Bronchial epithelial cell (primary cell): Measurements from ENCODE around the gene RAVER2. TPM values are rescaled to one million over a fixed set of nuclear protein-coding genes. Genes with fewer than 3 reads are reported as not detected.

Experiments used
- DNase-seq: peaks from one replicate; pipeline ENCODE4 v3.0.0-alpha.2; 2010; ENCODE audit warnings: low read depth
- FAIRE-seq: peaks from 2 replicates; lab custom pipeline; 2011; peaks lifted over from hg19 to GRCh38; lab: Jason Lieb, UNC
- H3K27me3 ChIP-seq: 2 replicates; pipeline ENCODE4 v1.5.1; 2011; ENCODE audit warnings: low read length; ENCODE audit not compliant: control insufficient read depth, insufficient read depth
- H3K36me3 ChIP-seq: 2 replicates; pipeline ENCODE4 v1.5.1; 2011; ENCODE audit warnings: low read length; ENCODE audit not compliant: control insufficient read depth, insufficient read depth
- H3K4me3 ChIP-seq: 2 replicates; pipeline ENCODE4 v1.5.1; 2011; ENCODE audit warnings: mild to moderate bottlenecking, low read depth, low read length, control low read depth
- total RNA-seq: library from RNA; depleted of rRNA; stranded (reverse); fragments of >200 nt; gene quantifications from 2 replicates; pipeline ENCODE4 v1.2.1, GENCODE V29; 2014
- TF ChIP-seq, protein P1 (sequence below): IDR thresholded peaks from 2 replicates; pipeline ENCODE4 v1.5.1; 2011; ENCODE audit warnings: mild to moderate bottlenecking, moderate library complexity, low read length, control low read depth, inconsistent platforms; ENCODE audit not compliant: insufficient read depth, severe bottlenecking

Gene RAVER2
- total RNA-seq, 1 donor from 2014 or later = 5.3 TPM

DNA sequence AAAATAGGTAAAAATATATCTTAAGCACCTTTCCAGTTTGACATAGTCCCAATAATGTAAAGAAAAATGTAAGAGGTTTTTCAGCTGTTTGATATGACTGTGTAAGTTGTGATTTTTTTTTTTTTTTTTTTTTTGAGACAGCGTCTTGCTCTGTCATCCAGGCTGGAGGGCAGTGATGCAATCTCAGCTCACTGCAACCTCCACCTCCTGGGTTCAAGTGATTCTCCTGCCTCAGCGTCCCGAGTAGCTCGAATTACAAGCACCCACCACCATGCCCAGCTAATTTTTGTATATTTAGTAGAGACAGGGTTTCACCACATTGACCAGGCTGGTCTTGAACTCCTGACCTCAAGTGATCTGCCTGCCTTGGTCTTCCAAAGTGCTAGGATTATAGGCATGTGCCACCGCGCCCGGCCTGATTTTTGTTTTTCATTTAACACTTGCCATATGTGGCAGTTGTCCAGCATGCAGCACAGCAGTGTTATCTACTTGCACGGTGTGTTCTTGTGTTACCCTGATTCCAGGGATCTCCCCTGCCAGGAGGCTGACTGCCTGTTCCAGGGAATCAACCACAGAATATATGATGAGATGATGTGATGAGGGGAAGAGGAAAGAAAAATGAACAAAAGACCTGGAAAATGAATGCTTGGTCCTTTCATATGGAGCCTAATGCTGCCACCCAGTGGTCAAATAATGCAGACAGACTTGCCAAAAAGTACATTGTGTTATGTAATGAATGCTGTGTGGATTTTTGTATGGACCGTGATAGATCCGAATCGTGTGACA is 79.0 kb downstream of the RAVER2 start:
- Histone ChIP-seq H3K4me3 (no peak overlapping the region), H3K27me3 (no peaks in the 10 kb centered on the region), H3K36me3 (no peaks in the 10 kb centered on the region)
- FAIRE-seq = no peak
- TF ChIP-seq, protein P1, sequence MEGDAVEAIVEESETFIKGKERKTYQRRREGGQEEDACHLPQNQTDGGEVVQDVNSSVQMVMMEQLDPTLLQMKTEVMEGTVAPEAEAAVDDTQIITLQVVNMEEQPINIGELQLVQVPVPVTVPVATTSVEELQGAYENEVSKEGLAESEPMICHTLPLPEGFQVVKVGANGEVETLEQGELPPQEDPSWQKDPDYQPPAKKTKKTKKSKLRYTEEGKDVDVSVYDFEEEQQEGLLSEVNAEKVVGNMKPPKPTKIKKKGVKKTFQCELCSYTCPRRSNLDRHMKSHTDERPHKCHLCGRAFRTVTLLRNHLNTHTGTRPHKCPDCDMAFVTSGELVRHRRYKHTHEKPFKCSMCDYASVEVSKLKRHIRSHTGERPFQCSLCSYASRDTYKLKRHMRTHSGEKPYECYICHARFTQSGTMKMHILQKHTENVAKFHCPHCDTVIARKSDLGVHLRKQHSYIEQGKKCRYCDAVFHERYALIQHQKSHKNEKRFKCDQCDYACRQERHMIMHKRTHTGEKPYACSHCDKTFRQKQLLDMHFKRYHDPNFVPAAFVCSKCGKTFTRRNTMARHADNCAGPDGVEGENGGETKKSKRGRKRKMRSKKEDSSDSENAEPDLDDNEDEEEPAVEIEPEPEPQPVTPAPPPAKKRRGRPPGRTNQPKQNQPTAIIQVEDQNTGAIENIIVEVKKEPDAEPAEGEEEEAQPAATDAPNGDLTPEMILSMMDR = peak; percentile 68
- peak; percentile 73 for DNase-seq

GRCh38 chr1:64826991-64827390 is 82.1 kb downstream of the RAVER2 start:
- Histone ChIP-seq H3K36me3 (no peaks in the 10 kb centered on the region), H3K4me3 (no peak overlapping the region), H3K27me3 (no peaks in the 10 kb centered on the region)
- FAIRE-seq = no peak
- no peak for DNase-seq
- TF ChIP-seq, protein P1 = no peak

DNA sequence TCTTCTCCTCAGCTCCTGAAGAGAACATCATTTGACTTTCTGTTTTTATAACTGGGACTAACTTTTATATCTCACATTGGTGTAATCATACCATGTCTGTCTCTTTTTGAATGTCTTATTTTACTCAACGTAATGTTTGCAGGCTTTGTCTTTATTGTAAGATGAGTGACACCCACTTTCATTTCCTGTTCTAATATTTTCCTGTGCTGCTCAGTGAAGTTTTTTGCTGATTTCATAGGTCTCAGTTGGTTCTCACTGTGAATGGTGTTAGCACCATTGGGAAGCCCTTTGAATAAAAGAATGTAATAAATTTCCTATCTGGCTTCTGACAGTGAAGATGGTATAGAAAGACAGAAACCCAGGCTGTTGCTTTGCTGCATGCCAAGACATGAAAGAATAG is 84.0 kb downstream of the RAVER2 start:
- no peak for DNase-seq
- Histone ChIP-seq H3K36me3 (peaks cover 2% of the 10 kb centered on the region), H3K27me3 (no peaks in the 10 kb centered on the region), H3K4me3 (no peak overlapping the region)
- TF ChIP-seq, protein P1 = no peak
- FAIRE-seq = no peak

- no peak for DNase-seq
- Histone ChIP-seq H3K27me3 (no peaks in the 10 kb centered on the region), H3K36me3 (peaks cover 4% of the 10 kb centered on the region), H3K4me3 (no peak overlapping the region)
- TF ChIP-seq, protein P1 = no peak
- no peak for FAIRE-seq
Observed at GRCh38 chr1:64829411-64830029, 84.6 kb downstream of the RAVER2 start.

GRCh38 chr1:64830030-64830651 is 85.3 kb downstream of the RAVER2 start:
- H3K4me3 ChIP-seq = no peak overlapping the region
- FAIRE-seq (no peak), DNase-seq (no peak)
- peaks cover 4% of the 10 kb centered on the region for H3K36me3 ChIP-seq
- TF ChIP-seq, protein P1 = no peak
- H3K27me3 ChIP-seq = no peaks in the 10 kb centered on the region
